Measurements from ENCODE around the gene SCFD2. TPM values are rescaled to one million over a fixed set of nuclear protein-coding genes. Genes with fewer than 3 reads are reported as not detected.

SCFD2 gene
- total RNA-seq, 1 experiment from 2014 or later = 8.4 TPM

- no peaks in the 10 kb centered on the region for H3K4me1 ChIP-seq (ENCODE audit: insufficient read depth, low read length, poor library complexity, severe bottlenecking)
- ChIA-PET CTCF (no interaction called here), POLR2A (ENCODE audit: low non-redundant PET) (no interaction called here)
- H3K27ac ChIP-seq (ENCODE audit: low read depth, low read length, poor library complexity, severe bottlenecking) = no peak overlapping the region
- H3K9me3 ChIP-seq (ENCODE audit: low read depth, low read length, poor library complexity, severe bottlenecking) = no peaks in the 10 kb centered on the region
- no peak overlapping the region for H3K4me3 ChIP-seq (ENCODE audit: low read depth, low read length, poor library complexity, severe bottlenecking)
- TF ChIP-seq EZH2 (IDR thresholded peaks at IDR 0.05; ENCODE audit: borderline replicate concordance, low read depth, low read length, poor library complexity, severe bottlenecking) (no peak), CTCF (conservative IDR thresholded peaks at IDR 0.05; ENCODE audit: low read depth, low read length) (no peak)
- H3K36me3 ChIP-seq (ENCODE audit: insufficient read depth, low read length, poor library complexity, severe bottlenecking) = no peaks in the 10 kb centered on the region
- no TSS peak for BruUV-seq (replicated peaks)
- no peak for DNase-seq (ENCODE audit: low spot score)
- H3K27me3 ChIP-seq (replicated peaks; ENCODE audit: insufficient read depth, low read depth, low read length, poor library complexity) = no peaks in the 10 kb centered on the region
- intact Hi-C loops (cut with micrococcal nuclease; ENCODE audit: unreplicated experiment) = no loop called here
Observed at GRCh38 chr4:53022513-53023100, 343.3 kb downstream of the SCFD2 start.

GRCh38 chr4:53021754-53022512 is 343.9 kb downstream of the SCFD2 start:
- Histone ChIP-seq H3K27ac (ENCODE audit: low read depth, low read length, poor library complexity, severe bottlenecking) (no peak overlapping the region), H3K36me3 (ENCODE audit: insufficient read depth, low read length, poor library complexity, severe bottlenecking) (no peaks in the 10 kb centered on the region), H3K4me1 (ENCODE audit: insufficient read depth, low read length, poor library complexity, severe bottlenecking) (no peaks in the 10 kb centered on the region), H3K27me3 (replicated peaks; ENCODE audit: insufficient read depth, low read depth, low read length, poor library complexity) (no peaks in the 10 kb centered on the region), H3K9me3 (ENCODE audit: low read depth, low read length, poor library complexity, severe bottlenecking) (no peaks in the 10 kb centered on the region), H3K4me3 (ENCODE audit: low read depth, low read length, poor library complexity, severe bottlenecking) (no peak overlapping the region)
- no peak for DNase-seq (ENCODE audit: low spot score)
- CTCF ChIA-PET = no interaction called here
- POLR2A ChIA-PET (ENCODE audit: low non-redundant PET) = no interaction called here
- TF ChIP-seq EZH2 (IDR thresholded peaks at IDR 0.05; ENCODE audit: borderline replicate concordance, low read depth, low read length, poor library complexity, severe bottlenecking) = no peak
- no peak for TF ChIP-seq CTCF (conservative IDR thresholded peaks at IDR 0.05; ENCODE audit: low read depth, low read length)
- BruUV-seq (replicated peaks) = no TSS peak
- intact Hi-C loops (cut with micrococcal nuclease; ENCODE audit: unreplicated experiment) = no loop called here

DNA sequence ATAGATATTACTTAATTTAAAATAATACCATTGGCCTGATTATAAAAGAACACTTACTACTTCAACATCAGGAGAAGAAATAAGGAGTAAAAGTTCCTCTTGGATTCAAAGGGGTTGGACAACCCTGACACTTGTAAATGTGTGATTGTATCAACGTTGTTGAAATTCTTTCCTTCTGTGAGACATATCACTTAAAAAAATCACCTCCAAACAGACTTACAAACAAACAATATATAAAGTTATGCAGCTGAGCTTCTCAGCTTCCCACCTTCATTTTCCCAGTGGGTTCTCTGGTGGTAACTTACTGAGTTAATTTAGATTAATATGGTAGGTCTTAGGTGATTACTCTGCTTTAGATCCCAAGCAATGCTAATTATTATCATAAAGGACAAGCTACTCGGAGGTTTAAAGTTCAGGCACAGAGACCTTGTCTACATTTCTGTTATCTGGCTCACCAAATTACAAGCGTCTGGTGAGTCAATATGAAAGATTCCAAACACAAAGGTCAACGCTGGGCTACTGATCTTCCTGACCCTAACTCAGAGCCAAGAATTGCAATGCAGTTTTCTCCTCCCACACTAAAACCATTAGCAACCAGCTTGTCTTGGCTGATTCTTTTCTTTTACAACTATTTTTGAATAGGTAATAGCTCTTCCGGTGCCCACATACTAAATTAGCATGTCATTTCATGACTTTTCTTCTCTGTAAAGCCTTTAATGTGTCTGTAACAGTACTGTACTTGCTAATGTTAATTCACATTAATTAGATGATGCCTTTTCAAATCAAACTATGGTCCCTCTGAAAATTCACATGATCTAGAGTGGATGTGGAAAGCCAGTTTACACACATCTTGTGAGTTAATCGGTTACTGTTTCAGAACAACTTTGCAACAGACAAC is 346.1 kb downstream of the SCFD2 start:
- H3K4me3 ChIP-seq (ENCODE audit: low read depth, low read length, poor library complexity, severe bottlenecking) = no peak overlapping the region
- H3K27ac ChIP-seq (ENCODE audit: low read depth, low read length, poor library complexity, severe bottlenecking) = no peak overlapping the region
- intact Hi-C loops (cut with micrococcal nuclease; ENCODE audit: unreplicated experiment) = loop anchor here (10.0 kb wide), 2 partner anchors 295 to 915 kb away; no protein-coding TSS in a partner anchor
- no peak for DNase-seq (ENCODE audit: low spot score)
- no peaks in the 10 kb centered on the region for H3K9me3 ChIP-seq (ENCODE audit: low read depth, low read length, poor library complexity, severe bottlenecking)
- no peaks in the 10 kb centered on the region for H3K27me3 ChIP-seq (replicated peaks; ENCODE audit: insufficient read depth, low read depth, low read length, poor library complexity)
- no peaks in the 10 kb centered on the region for H3K4me1 ChIP-seq (ENCODE audit: insufficient read depth, low read length, poor library complexity, severe bottlenecking)
- H3K36me3 ChIP-seq (ENCODE audit: insufficient read depth, low read length, poor library complexity, severe bottlenecking) = no peaks in the 10 kb centered on the region
- ChIA-PET CTCF (no interaction called here), POLR2A (ENCODE audit: low non-redundant PET) (no interaction called here)
- no TSS peak for BruUV-seq (replicated peaks)
- TF ChIP-seq CTCF (conservative IDR thresholded peaks at IDR 0.05; ENCODE audit: low read depth, low read length) (no peak), EZH2 (IDR thresholded peaks at IDR 0.05; ENCODE audit: borderline replicate concordance, low read depth, low read length, poor library complexity, severe bottlenecking) (no peak)

Measured in A673 (cell line).